ENCODE results near the gene ALKBH5. TPM values are rescaled to one million over a fixed set of nuclear protein-coding genes. Genes with fewer than 3 reads are reported as not detected.

Gene ALKBH5
- total and polyA plus RNA-seq, 2 of the 8 experiments (the other 6 are each of a cell fraction or from before 2014, with no cell fraction given), result 63.7 to 86.4 TPM

GRCh38 chr17:18226284-18226945 lies 42.8 kb downstream of the ALKBH5 start:
- Histone ChIP-seq H3K79me1 (ENCODE audit: low read depth, low read length) (peaks cover 41% of the 10 kb centered on the region), H3K9ac (replicated peaks in 1 of 4; ENCODE audit: extremely low read depth in 1 of 4, low read depth in 3 of 4, low read length in 3 of 4) (peak overlapping the region in 3 of 4 experiments; percentile 56 to 87 (median 71); a peak in 6 of 7 replicates), H3K56ac (replicated peaks; ENCODE audit: insufficient read length, low read depth, low read length) (no peak overlapping the region), H3K79me2 (ENCODE audit: control insufficient read depth in 1 of 2, insufficient read depth in 2 of 2, low read length in 2 of 2) (peaks cover 8 to 56% of the 10 kb centered on the region in 2 experiments), H3K27ac (ENCODE audit: low read depth, low read length) (no peak overlapping the region), H3K36me3 (ENCODE audit: control insufficient read depth in 2 of 4, insufficient read depth in 4 of 4, low read length in 3 of 4) (no peaks in the 10 kb centered on the region), H2BK5ac (ENCODE audit: low read depth, low read length) (no peak overlapping the region), H2AFZ (ENCODE audit: low read length) (no peak overlapping the region), H3K14ac (ENCODE audit: insufficient read length) (peak overlapping the region; percentile 40), H2BK12ac (ENCODE audit: low read depth, low read length) (peak overlapping the region; percentile 60; the same call in 1 of the 2 replicates), H2BK15ac (ENCODE audit: low read length) (no peak overlapping the region), H3K4me1 (replicated peaks in 1 of 4; ENCODE audit: control insufficient read depth in 3 of 4, insufficient read depth in 4 of 4, low read length in 3 of 4) (peaks cover 0 to 18% (median 12%) of the 10 kb centered on the region in 4 experiments; a peak in 6 of 7 replicates), H2BK20ac (ENCODE audit: low read length) (no peak overlapping the region), H3K27me3 (replicated peaks in 1 of 4; ENCODE audit: control insufficient read depth in 3 of 4, extremely low read depth in 1 of 4, insufficient read depth in 3 of 4, low read length in 3 of 4) (no peaks in the 10 kb centered on the region), H3K9me3 (ENCODE audit: insufficient read depth in 2 of 2, low read depth in 1 of 2, low read length in 1 of 2) (no peaks in the 10 kb centered on the region), H4K20me1 (replicated peaks in 1 of 2; ENCODE audit: control insufficient read depth in 1 of 2, insufficient read depth in 2 of 2, low read length in 2 of 2) (peaks cover 15 to 25% of the 10 kb centered on the region in 2 experiments), H3K4me3 (ENCODE audit: extremely low read depth in 1 of 4, insufficient read depth in 2 of 4, low read depth in 3 of 4, low read length in 4 of 4) (peak overlapping the region; percentile 83 to 98 (median 87)), H3K23me2 (ENCODE audit: low read depth, low read length) (peaks cover 13% of the 10 kb centered on the region), H2AK5ac (ENCODE audit: low read depth, low read length) (0 out of 2 replicates have a peak overlapping the region, but pooled peaks have one; percentile 75), H3K18ac (ENCODE audit: extremely low read depth, low read length) (no peak overlapping the region; the same call in 1 of the 2 replicates), H3K4me2 (ENCODE audit: insufficient read depth in 1 of 2, low read depth in 2 of 2, low read length in 2 of 2) (peak overlapping the region; percentile 84 to 95), H4K91ac (replicated peaks; ENCODE audit: insufficient read length, low read length) (no peak overlapping the region), H3K23ac (ENCODE audit: insufficient read length) (peak overlapping the region; percentile 3), H2BK120ac (replicated peaks; ENCODE audit: low read depth, low read length) (no peak overlapping the region), H3K4ac (replicated peaks; ENCODE audit: insufficient read length, low read depth, low read length) (peak overlapping the region; percentile 92), H4K8ac (ENCODE audit: extremely low read depth, insufficient read depth, low read length) (0 out of 2 replicates have a peak overlapping the region, but pooled peaks have one; percentile 51), H4K5ac (ENCODE audit: insufficient read length, low read depth, low read length) (peak overlapping the region; percentile 3)
- POLR2A ChIA-PET (ENCODE audit: partially characterized antibody), result interaction anchor here (0.6 to 2.8 kb wide), 7 partner anchors 10 to 770 kb away, joined by 3 to 22 read pairs (median 4); partner anchors contain the start of gene ALKBH5
- CTCF ChIA-PET (ENCODE audit: partially characterized antibody), result interaction anchor here (1.5 to 8.4 kb wide), 4 partner anchors 10 to 48 kb away, joined by 4 to 76 read pairs (median 8); no protein-coding TSS in a partner anchor
- DNase-seq (ENCODE audit: low read depth in 1 of 2, low spot score in 2 of 2), result no peak
- 42% methylated on average over 13 of the region's 16 CpGs; no CpG with 5 or more reads in 1 of the 2 experiments for WGBS, 2 experiments (ENCODE audit: extremely low coverage in 1 of 2, insufficient coverage in 1 of 2, insufficient read length in 1 of 2, insufficient replicate concordance in 2 of 2, low coverage in 1 of 2, low lambda C conversion rate in 2 of 2, missing lambda C conversion rate in 1 of 2)
- no peak for TF ChIP-seq SP2 (IDR thresholded peaks at IDR 0.05; ENCODE audit: low read length)
- no peak for FAIRE-seq
